Calu3 (cell line): Measurements from ENCODE around the gene SMIM22. TPM values are rescaled to one million over a fixed set of nuclear protein-coding genes. Genes with fewer than 3 reads are reported as not detected.

Source experiments
- BruUV-seq: library from RNA; stranded (reverse); fragments of 400-500 nt; replicated peaks from 2 replicates; lab custom pipeline; 2021; lab: Mats Ljungman, UMichigan
- CTCF ChIA-PET: fragments of 300-600 bp; sonication (Branson Sonifier 250); formaldehyde crosslinking; loops from one replicate; lab custom pipeline; 2022; ENCODE audit warnings: antibody characterized with exemption; lab: Charles Lee
- DNase-seq: peaks from one replicate; pipeline ENCODE4 v3.0.0; 2022
- H3K27ac Mint-ChIP-seq: one replicate; pipeline ENCODE4 v1.8.0; 2022; ENCODE audit warnings: mixed read lengths; ENCODE audit not compliant: unreplicated experiment
- H3K27me3 Mint-ChIP-seq: one replicate; pipeline ENCODE4 v1.8.0; 2022; ENCODE audit warnings: mixed read lengths; ENCODE audit not compliant: unreplicated experiment
- H3K36me3 Mint-ChIP-seq: one replicate; pipeline ENCODE4 v1.8.0; 2022; ENCODE audit warnings: mild to moderate bottlenecking, moderate library complexity, mixed read lengths; ENCODE audit not compliant: insufficient read depth, unreplicated experiment
- H3K4me1 Mint-ChIP-seq: one replicate; pipeline ENCODE4 v1.8.0; 2022; ENCODE audit warnings: mild to moderate bottlenecking, low read depth, mixed read lengths; ENCODE audit not compliant: unreplicated experiment
- H3K4me3 Mint-ChIP-seq: one replicate; pipeline ENCODE4 v1.8.0; 2022; ENCODE audit warnings: mild to moderate bottlenecking, low read depth, moderate library complexity, mixed read lengths; ENCODE audit not compliant: unreplicated experiment
- H3K9me3 Mint-ChIP-seq: one replicate; pipeline ENCODE4 v1.8.0; 2022; ENCODE audit warnings: low read depth, mixed read lengths; ENCODE audit not compliant: unreplicated experiment
- intact Hi-C: fragments of 100-400 bp; cut with micrococcal nuclease; formaldehyde crosslinking; loops from one replicate; pipeline ENCODE4 v1.10.0; 2022; ENCODE audit not compliant: unreplicated experiment
- total RNA-seq: library from RNA; stranded (reverse); gene quantifications from 2 replicates; pipeline ENCODE4 v1.2.3, GENCODE V29; 2022
- TF ChIP-seq, protein P1 (sequence below): fragments of 200-600 bp; IDR thresholded peaks from one replicate; pipeline ENCODE4 v1.8.0; 2022; ENCODE audit warnings: antibody characterized with exemption; ENCODE audit not compliant: unreplicated experiment

SMIM22 gene
- total RNA-seq, 1 experiment from 2014 or later = 208 TPM

- BruUV-seq = no TSS peak
- no peaks in the 10 kb centered on the region for H3K4me1 Mint-ChIP-seq
- peaks cover 55% of the 10 kb centered on the region for H3K36me3 Mint-ChIP-seq
- H3K27ac Mint-ChIP-seq = no peak overlapping the region
- intact Hi-C loops = no loop called here
- CTCF ChIA-PET = interaction anchor here (0.5 to 0.7 kb wide), 3 partner anchors 112 to 379 kb away, joined by 3 to 4 read pairs (median 3); no protein-coding TSS in a partner anchor
- no peaks in the 10 kb centered on the region for H3K9me3 Mint-ChIP-seq
- DNase-seq = no peak
- no peaks in the 10 kb centered on the region for H3K27me3 Mint-ChIP-seq
- TF ChIP-seq, protein P1, sequence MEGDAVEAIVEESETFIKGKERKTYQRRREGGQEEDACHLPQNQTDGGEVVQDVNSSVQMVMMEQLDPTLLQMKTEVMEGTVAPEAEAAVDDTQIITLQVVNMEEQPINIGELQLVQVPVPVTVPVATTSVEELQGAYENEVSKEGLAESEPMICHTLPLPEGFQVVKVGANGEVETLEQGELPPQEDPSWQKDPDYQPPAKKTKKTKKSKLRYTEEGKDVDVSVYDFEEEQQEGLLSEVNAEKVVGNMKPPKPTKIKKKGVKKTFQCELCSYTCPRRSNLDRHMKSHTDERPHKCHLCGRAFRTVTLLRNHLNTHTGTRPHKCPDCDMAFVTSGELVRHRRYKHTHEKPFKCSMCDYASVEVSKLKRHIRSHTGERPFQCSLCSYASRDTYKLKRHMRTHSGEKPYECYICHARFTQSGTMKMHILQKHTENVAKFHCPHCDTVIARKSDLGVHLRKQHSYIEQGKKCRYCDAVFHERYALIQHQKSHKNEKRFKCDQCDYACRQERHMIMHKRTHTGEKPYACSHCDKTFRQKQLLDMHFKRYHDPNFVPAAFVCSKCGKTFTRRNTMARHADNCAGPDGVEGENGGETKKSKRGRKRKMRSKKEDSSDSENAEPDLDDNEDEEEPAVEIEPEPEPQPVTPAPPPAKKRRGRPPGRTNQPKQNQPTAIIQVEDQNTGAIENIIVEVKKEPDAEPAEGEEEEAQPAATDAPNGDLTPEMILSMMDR = no peak
- H3K4me3 Mint-ChIP-seq = no peak overlapping the region
Measured at GRCh38 chr16:4828567-4829321, 33.6 kb downstream of the SMIM22 start.

DNA sequence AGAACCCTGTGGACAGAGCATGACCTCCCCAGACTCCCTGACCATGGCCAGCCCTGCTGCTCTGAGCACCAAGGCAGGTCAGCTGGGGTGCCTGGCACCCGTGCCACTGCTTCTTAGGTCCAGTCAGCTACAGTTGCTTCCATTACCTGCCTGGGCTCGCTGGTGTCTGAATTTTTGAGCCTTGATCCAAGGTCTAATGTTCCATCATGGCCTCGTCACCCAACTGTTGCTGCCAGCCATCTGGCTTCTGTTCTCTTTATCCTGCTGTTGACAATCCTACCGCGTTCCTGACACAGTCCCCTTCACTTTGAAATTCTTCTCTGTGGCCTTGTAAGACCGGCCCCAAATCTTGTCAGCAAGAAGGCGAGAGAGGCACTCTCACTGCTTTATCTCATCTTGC, 35.2 kb downstream of the SMIM22 start:
- H3K27me3 Mint-ChIP-seq = no peaks in the 10 kb centered on the region
- H3K4me1 Mint-ChIP-seq = no peaks in the 10 kb centered on the region
- no peak overlapping the region for H3K4me3 Mint-ChIP-seq
- no TSS peak for BruUV-seq
- intact Hi-C loops = no loop called here
- TF ChIP-seq, protein P1 = no peak
- no peak for DNase-seq
- CTCF ChIA-PET = no interaction called here
- no peaks in the 10 kb centered on the region for H3K9me3 Mint-ChIP-seq
- no peak overlapping the region for H3K27ac Mint-ChIP-seq
- H3K36me3 Mint-ChIP-seq = peaks cover 45% of the 10 kb centered on the region

DNA sequence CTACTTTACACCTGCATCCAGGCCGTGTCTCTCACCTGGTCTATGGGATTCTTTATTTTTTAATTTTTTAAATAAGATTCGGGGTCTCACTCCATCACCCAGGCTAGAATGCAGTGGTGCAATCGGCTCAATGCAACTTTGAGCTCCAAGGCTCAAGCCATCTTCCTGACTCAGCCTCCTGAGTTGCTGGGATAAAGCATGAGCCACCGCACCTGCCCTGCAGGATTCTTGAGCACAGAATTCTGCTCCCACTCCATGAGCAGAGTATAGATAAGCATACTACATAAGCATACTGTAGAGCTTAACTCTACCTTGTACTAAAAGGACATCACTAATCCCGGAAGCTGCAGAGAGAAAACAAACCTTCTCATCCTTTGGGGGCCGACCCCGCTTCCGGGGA, 36.4 kb downstream of the SMIM22 start:
- CTCF ChIA-PET = no interaction called here
- no TSS peak for BruUV-seq
- intact Hi-C loops = no loop called here
- Mint-ChIP-seq H3K4me3 (no peak overlapping the region), H3K9me3 (no peaks in the 10 kb centered on the region), H3K36me3 (peaks cover 45% of the 10 kb centered on the region), H3K27me3 (no peaks in the 10 kb centered on the region), H3K4me1 (no peaks in the 10 kb centered on the region), H3K27ac (no peak overlapping the region)
- TF ChIP-seq, protein P1 = no peak
- DNase-seq = no peak

- H3K9me3 Mint-ChIP-seq = no peaks in the 10 kb centered on the region
- CTCF ChIA-PET = interaction anchor here (0.6 kb wide), 1 partner anchor 26 kb away, joined by 8 read pairs; no protein-coding TSS in a partner anchor
- DNase-seq = no peak
- no peak overlapping the region for H3K4me3 Mint-ChIP-seq
- no peak overlapping the region for H3K27ac Mint-ChIP-seq
- H3K36me3 Mint-ChIP-seq = peaks cover 45% of the 10 kb centered on the region
- no peaks in the 10 kb centered on the region for H3K4me1 Mint-ChIP-seq
- intact Hi-C loops = no loop called here
- no TSS peak for BruUV-seq
- H3K27me3 Mint-ChIP-seq = no peaks in the 10 kb centered on the region
- TF ChIP-seq, protein P1 = no peak
Measured at GRCh38 chr16:4832698-4833343, 37.7 kb downstream of the SMIM22 start.
